ENCODE data around the gene RPS6KA4.

- TF ChIP-seq CTCF (IDR thresholded peaks at IDR 0.05) (no peak), POLR2A (IDR thresholded peaks at IDR 0.05) (no peak), EP300 (IDR thresholded peaks at IDR 0.05) (no peak)
Measured at GRCh38 chr11:64401775-64402174, 42.8 kb downstream of the RPS6KA4 start.

All from tibial nerve (tissue), 4 donors.